Cerebellar cortex (tissue), 1 donor: ENCODE results near the gene HELZ.
"Not testable (repeated sequence)": the region's sequence is repeated elsewhere in the genome, so short reads cannot be mapped to it uniquely, and the experiment has no call there.

Source experiments
- DNase-seq: peaks from one replicate; pipeline ENCODE4 v3.0.0-alpha.2; 2015; ENCODE audit warnings: low spot score

Gene HELZ

DNA sequence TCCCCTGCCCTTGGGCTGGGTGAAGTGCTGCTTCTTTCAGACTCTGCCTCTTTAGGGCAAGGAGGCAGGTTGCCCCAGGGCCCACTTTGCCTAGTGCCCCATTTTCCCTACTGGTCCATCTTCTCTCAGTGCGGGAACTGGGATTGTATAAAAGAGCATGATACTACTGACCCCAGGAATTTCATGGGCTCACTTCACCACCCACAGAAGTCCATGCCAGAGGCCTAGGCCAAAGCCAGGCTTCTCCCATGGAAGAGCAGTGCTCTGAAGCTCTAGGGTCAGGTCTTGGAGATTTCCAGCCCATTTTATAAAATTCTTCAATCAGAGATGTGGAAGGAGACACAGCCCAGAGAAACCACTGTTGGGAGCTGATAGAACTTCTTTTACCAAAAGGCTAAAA is 194.9 kb downstream of the HELZ start:
- DNase-seq = no peak

DNA sequence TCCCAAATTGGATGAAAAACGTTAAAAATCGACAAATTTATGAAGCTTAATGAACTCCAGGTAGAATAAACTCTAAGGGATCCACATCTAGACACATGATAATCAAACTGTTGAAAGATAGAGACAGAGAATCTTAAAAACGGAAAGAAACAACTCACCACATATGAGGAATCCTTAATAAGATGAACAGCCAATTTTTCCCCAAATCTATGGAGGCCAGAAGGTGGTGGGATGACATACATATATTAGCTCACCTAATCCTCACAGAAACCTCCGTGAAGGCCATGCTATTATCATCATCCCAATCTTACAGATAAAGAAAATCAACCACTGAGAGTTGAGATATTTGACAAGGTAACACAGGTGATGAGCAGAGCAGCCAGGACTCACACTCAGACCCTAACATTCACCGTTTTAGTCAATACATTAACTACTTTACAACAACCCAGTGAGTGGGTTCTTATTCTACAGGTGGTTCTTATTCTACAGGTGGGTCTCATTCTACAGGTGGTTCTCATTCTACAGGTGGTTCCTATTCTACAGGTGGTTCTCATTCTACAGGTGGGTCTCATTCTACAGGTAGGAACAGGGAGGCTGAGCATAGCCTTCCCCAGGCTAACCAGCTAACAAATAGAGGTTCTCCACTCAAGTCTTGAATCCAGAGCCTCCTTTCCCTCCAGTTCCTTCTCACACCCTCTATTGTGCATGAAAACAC is 195.8 kb downstream of the HELZ start:
- DNase-seq = no peak

DNA sequence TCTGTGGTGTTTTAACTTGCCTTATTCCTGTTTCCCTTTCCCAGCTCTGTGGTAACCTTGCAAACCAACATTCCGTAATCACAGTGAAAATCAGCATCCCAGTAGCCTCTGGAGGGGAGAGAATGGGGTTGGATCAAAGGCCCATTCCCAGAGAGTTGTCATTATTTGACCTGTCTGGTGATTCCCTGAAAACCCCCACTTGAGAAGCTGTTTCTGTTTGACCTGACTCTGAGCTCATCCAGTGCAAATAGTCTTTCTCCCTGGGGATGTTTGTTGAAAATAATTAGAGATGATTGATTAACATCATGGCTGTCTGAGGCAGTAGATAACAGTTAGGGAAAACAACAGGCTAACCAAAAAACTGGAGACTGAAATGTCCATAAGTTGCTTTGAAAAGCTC is 197.6 kb downstream of the HELZ start:
- DNase-seq = no peak

DNA sequence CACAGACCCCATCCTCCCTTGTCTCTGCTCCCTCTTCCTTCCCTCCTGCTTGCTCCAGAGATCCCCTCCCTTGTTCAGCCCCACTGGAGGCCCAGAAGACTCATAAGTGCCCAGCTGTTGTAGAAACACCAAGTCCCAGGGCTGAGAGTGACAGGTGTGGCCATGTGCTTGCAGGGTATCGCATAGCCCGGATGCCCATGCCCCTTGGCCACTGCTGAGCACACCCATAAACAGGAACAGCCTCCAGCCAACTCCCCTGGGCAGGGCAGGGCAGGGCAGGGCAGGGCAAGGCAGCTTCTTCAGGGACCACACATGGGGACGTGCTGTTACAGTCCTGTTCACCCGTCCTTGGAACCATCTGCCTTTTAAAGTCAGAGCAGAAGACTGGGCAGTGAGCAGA is 198.6 kb downstream of the HELZ start:
- DNase-seq = no peak

DNA sequence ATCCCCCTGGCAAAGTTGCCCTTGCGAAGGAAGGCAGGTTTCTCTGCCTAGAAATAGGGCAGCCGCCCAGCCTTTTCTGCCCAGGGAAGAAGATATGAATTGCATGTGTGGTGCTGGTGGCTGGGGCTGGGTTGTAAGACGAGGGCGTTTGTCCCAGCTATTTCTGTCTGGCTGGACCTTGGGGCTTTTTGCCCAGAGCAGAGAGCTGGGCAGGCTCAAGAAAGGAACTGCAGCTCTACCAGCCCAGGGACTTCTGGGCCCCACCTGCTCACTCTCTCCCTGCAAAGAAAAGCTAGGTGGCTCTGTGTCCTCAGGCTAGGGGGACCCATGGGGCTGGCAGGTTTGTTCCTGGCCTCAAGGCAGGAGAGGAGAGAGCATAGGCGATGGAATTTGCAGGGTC is 200.1 kb downstream of the HELZ start:
- DNase-seq = no peak

DNA sequence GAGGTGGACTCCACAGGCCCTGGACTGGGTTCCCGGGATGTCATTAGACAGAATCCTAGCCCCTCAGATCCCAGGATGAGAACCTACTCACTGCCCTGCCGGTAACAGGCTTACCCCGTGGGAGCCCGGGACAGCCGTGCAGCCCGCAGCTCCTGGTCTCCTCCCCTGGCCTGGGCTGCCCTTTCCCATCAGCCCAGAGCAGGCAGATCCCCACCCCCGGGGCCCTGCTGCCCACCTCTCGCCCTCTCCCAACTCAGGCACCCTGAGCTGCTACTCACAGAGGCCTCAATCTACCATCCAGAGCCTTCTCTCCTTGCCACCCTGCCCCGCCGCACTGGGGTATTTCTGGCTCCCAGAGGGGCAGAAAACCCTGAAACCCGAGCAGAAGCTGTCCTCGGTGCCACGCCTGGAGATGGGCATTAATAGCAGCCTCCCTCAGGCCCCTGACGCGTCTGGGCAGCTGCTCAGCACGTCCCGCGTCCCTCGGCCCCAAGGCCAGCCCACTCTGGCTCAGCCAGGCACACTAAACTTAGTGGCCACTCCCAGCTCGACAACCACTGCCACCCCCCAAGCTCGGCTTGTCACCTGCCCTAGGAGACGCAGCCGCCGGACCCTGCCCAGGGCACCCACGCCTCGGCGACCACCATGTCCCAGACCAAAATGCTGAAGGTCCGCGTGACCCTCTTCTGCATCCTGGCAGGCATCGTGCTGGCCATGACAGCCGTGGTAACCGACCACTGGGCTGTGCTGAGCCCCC is 200.8 kb downstream of the HELZ start, which contains the start of gene CACNG1:
TSS of gene CACNG1 (plus strand) at position 539 of the 757 bp plus-strand sequence. CDS start at position 646, 107 bp downstream.
- DNase-seq = no peak

DNA sequence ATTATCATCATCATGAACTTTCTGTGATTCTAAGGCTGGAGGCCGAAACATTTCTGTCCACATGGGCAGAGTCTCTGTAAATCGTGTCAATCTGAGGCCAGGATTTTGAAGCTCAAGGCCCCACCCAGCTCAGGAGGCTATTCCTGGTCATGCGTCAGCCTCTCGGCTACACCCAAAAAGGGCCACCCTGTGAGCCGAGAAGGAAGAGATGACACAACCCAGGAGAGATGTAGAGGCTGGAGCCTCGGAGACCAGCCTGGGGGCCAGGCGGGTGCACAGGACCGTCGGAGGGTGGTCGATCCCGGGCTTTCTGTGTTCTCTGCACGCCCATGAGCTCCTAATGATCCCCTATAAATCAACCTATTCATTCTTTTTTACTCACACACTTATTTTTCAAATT is 201.7 kb downstream of the HELZ start:
- no peak for DNase-seq

DNA sequence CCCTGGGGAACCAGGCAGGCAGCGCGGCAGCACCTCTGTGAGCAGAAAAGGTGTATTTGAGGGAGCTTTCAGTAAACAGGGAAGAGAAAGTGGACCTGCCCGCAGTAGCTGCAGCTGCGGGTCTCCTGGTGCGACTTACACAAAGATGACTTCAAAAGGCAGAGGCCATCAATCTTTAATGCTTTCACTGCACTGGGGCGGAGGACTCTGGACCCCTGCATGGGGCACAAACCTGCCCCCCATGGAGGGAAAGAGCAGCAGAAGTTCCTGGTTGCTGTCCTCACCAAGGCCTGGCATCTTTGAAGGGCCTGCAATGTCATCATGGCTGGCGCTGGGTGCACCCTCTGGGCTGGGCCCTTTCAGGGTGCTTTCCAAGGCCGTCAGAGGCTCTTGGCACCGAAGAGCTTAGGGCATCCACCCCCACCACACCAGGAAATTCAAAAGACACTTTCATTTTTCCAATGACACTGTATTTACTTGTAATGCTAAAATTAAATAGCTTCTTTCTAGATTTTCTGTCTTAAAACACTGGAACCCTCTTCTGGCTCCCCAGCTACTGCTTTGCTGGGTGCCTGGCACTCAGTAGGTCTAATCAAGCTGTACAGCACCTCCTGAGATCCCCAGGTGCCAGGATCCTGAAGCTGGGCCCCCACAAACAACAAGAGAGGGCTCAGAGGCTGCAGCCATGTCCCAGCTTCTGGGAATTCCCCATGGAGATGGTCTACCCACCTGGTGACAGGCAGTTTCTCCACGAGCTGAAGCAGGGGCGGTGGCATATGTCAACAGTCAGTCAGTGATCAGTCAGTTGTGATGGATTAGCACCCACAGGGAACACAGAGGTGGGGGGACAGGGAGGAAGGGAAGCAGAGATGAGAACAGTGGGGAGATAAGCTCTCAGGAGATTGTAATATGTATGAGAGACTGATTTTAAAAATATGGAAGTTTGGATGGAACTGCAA is 202.8 kb downstream of the HELZ start:
- DNase-seq = no peak

DNA sequence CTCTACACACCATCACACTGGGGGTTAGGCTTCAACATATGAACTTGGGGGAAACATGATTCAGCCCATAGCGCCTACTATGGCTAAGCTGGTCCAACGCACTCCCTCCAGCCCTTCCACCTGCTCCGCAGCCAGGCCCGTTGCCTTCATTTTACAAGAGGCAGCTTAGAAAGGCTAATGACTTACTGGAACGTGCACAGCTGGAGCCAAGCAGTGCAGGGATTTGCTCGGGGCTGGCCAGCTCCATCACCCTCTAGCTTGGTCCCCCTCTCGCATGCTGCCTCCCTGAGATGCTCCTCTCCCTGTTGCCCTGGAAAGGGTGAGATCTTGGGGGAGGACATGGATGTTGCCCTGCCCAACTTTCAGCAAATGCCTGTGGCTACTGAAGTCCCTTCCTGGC is 203.5 kb downstream of the HELZ start:
- no peak for DNase-seq

DNA sequence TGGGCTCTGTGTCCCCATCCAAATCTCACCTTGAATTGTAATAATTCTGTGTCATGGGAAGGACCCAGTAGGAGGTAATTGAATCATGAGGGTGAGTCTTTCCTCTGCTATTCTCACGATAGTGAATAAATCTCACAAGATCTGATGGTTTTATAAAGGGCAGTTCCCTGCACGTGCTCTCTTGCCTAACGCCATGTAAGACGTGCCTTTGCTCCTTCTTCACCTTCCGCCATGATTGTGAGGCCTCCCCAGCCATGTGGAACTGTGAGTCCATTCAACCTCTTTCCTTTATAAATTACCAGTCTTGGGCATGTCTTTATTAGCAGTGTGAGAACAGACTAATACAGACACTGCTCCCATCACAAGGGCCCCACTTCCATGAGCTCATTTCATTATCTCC is 203.9 kb downstream of the HELZ start:
- DNase-seq = not testable (repeated sequence)

DNA sequence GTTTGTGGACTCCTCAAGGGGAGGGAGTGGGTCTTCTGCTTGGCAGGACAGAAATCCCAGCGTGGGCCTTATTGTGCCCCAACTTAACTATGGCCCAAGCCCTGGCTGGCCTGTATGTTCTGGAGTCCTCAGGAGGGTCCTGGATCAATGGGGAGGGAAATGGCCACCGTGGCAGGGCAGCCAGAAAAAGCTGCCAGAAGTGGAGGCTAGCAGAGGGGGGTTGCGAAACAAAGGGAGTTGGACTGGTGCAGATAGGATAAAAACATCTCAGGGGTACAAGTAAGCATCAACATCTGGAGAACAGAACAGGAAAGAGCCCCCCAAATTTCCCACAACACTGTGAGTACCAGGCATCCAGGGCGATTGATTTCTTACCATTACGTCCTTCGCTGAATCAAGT is 204.3 kb downstream of the HELZ start:
- no peak for DNase-seq

DNA sequence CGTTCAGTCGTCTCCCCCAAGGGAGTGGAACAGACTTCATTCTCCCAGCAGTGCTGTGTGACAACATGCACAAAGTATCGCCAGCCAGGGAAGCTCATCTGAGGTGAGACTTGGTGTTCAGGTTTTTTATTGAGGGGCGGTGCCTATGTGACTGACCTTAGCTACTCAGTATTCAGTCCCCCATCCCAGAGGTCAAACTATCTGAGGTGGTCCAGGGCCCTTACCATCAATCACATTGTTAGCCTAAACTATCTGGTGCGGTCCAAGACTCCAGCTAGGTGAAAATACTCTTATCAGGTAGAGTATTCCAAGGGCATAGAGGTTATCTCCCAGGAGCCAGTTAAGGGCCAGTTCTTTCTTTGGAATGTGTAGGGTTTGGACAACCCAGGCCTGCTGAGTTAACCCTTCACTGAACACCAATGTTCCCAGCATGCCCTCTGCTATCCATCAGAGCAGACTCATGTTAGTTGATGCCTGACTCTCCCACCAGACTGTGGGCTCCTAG is 206.1 kb downstream of the HELZ start:
- no peak for DNase-seq

DNA sequence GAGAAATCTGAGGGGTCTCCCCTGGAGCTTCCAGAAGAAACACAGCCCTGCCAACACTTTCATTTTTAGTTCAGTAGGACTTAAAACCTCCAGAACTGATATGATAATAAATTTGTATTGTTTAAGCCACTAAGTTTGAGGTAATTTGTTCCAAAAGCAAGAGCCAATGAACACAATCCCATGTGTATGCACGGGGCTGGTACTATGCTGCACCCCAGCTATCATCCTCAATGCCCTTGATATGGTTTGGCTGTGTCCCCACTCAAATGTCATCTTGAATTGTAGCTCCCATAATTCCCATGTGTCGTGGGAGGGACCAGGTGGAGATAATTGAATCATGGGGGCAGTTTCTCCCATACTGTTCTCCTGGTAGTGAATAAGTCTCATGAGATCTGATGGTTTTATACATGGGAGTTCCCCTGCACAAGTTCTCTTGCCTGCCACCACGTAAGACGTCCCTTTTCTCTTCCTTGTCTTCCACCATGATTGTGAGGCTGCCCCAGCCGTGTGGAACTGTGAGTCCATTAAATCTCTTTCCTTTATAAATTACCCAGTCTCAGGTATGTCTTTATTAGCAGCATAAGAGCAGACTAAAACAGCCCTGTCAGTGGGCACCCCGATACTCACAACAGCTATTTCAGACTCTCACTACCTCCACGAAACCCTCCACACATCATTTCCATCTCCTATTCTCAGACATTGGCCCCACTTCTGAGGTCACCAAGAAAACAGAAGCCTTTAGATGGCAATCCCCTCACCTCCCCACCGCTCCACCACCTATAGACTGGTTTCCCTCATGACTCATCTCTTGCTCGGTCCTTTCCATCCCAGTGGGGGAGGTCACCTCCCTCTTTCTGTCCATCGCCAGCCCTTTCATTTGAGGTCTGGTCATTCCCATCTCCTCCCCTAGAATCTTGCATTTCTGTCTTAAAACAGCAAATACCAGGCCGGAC is 209.6 kb downstream of the HELZ start:
- no peak for DNase-seq

DNA sequence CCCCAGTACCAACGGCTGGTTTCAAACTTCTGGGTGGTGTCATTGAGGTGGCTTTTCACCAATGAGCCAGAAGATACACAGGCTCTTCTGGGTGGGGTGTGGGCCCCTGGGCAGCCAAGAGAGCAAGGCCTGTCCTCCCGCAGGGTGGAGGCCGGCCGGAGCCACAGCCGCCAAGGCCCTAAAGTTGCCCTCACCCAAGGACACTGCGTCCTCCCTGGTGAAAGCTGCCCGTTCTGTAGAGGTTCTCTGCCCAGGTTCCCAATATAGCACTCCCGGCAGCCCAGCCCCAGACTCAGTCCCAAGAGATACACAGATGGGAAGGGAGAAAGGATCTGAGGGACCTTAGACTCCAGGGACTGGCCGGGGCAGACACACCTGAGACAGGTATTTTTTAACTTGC is 211.4 kb downstream of the HELZ start:
- DNase-seq = no peak

DNA sequence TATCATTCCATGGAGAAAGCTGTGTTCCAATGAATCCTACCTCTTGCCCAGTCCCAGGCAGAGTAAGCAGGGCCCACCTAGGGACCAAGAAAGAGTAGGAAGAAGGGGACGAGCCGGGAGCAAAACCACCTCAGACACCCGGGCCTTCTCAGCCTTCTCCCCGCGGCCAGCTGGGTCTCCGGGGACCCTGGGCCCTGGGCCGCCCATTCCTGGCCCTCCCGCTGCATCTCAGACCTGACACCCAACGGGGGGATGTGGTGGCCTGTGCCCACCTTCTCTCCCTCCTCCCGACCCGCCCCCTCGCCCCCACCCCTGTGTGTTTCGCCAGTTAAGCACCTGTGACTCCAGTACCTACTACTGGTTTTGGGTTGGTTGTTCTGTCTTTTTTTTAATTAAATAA is 212.0 kb downstream of the HELZ start:
- no peak for DNase-seq

DNA sequence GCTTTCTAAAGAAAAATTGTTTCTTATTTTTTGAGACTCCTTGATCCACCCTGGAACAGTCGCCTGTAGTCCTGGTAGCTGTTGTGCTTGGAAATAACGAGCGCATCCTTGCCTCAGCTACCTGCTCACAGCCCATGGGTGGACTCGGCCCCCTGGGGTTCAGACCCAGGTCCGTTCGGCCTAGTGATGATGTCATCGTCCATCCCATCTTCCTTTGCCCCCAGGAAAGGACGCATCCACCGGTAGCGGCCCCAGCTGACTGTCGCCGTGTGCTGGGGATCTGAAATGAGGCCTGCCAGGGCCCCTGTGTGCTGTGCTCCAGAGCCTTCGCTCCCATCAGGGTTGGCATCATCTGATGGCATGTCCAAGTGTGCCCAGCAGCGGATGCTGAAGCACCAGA is 212.6 kb downstream of the HELZ start:
- DNase-seq = no peak

DNA sequence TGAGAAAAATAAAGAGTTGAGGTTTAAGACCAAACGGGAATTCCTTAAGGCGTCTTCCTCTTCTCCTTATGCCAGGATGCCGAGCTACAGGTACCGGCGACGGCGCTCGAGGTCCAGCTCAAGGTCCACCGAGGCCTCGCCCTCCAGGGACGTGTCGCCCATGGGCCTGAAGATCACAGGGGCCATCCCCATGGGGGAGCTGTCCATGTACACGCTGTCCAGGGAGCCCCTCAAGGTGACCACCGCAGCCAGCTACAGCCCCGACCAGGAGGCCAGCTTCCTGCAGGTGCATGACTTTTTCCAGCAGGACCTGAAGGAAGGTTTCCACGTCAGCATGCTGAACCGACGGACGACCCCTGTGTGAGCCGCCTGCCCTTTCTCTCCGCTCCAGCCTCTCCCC is 214.4 kb downstream of the HELZ start:
- no peak for DNase-seq

DNA sequence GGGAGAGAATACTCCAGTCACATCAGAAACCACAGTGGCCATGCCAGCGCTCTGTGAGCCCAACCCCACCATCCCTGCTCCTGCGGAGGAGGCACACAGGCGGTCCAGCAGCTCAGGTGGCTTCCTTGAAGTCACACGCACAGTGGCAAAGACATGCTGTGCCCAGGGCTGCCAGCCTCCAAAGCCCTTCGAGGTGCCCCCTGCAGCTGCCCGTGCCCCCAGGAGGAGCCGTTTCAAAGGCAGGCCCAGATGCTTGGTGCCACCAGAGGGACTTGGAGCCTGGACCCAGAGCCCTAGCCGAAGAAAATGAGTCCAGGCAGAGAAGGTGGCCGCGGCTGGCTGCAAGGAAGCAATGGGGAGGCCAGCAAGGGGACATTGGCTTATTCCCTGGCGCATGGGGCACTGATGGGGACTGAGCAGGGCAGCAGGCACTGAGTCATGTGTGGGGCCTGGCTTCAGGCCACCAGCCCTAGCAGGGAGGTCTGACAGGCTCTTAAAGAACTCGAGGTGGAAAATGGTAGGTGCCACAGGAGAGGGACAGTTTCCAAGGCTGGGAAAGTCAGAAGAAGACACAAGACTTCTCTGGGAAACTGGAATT is 217.9 kb downstream of the HELZ start:
- no peak for DNase-seq

DNA sequence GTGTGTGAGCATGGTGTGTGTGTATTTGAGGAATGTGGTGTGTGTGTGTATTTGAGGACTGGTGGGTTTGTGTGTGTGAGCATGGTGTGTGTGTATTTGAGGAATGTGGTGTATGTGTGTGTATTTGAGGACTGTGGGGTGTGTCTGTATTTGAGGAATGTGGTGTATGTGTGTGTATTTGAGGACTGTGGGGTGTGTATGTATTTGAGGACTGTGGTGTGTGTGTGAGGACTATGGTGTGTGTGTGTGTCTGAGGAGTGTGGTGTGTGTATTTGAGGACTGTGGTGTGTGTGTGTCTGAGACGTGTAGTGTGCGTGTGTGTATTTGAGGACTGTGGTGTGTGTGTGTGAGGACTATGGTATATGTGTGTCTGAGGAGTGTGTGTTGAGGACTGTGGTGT is 218.7 kb downstream of the HELZ start:
- DNase-seq = no peak

DNA sequence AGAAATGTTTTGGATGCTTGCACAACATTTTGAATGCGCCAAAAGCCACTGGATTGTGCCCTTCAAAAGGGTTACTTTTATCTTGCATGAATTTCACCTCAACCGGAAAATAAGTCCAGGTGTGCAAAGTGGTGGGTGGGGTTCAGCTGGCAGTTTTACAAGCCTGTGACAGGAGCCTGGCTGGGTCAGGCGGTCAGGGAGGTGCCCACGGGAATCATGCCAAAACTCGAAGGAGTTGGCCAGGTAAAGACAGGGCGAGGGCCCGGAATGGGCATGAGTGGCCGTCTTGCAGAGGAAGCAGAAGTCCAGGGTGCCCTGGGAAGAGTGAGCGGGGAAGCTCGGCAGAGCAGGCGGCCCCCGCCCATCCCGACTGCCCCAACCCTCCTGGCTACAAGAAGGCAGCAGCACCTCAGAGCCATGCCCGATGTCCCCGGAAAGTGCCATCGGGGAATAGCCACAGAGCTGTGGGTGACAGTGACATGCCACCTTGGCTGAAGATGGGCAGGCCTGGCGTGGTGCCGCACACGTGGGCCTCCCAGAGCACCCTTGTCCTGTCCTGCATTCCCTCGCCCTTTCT is 219.7 kb downstream of the HELZ start:
- no peak for DNase-seq
